Measurements from ENCODE around the gene PLD5. TPM values are rescaled to one million over a fixed set of nuclear protein-coding genes. Genes with fewer than 3 reads are reported as not detected.

PLD5 gene
- total and polyA plus RNA-seq, 2 of the 13 experiments (the other 11 are each of a cell fraction or from before 2014, with no cell fraction given), result not detected

DNA sequence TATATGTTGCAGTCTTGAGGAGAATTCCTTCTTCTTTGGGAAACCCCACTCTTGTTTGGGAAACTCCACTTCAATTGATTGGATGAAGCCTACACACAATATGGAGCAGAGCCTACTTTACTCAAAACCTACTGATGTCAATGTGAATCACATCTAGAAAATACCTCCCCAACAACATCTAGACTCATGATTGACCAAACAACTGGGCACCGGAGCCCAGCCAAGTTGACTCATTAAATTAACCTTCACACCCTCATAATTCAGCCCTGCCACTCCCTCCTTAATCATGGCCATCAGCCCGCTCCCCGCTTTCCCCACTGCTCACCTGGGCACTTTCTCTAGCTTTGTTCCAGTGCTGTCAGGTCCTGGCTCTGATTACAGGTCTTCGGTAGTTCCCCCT is 317.5 kb downstream of the PLD5 start:
- Histone ChIP-seq H3K4me2 (ENCODE audit: low read depth, low read length) (no peak overlapping the region), H2AFZ (ENCODE audit: low read length) (no peak overlapping the region), H3K9ac (ENCODE audit: insufficient read depth, low read depth, low read length) (no peak overlapping the region), H3K4me1 (ENCODE audit: insufficient read depth, low read length) (peaks cover 14% of the 10 kb centered on the region), H3K79me2 (ENCODE audit: insufficient read depth, low read length) (no peaks in the 10 kb centered on the region), H3K36me3 (replicated peaks in 1 of 2; ENCODE audit: control insufficient read depth in 1 of 2, insufficient read depth in 2 of 2, low read length in 2 of 2) (no peaks in the 10 kb centered on the region), H4K20me1 (ENCODE audit: insufficient read depth, low read length) (no peaks in the 10 kb centered on the region), H3K9me3 (ENCODE audit: low read length) (no peaks in the 10 kb centered on the region), H3K27ac (ENCODE audit: extremely low read length, insufficient read depth, low read length) (no peak overlapping the region), H3K4me3 (replicated peaks in 1 of 3; ENCODE audit: insufficient read depth in 1 of 3, low read depth in 2 of 3, low read length in 3 of 3) (no peak overlapping the region), H3K27me3 (ENCODE audit: control insufficient read depth in 1 of 2, insufficient read depth in 2 of 2, low read length in 2 of 2) (no peaks in the 10 kb centered on the region)
- intact Hi-C loops (cut with micrococcal nuclease; ENCODE audit: unreplicated experiment), result no loop called here
- CTCF ChIA-PET (ENCODE audit: low intra/inter-chr PET ratio, low total read pairs), result no interaction called here
- FAIRE-seq (no peak), ATAC-seq (no peak), DNase-seq (ENCODE audit: low spot score) (no peak)
- 69% methylated on average over 4 of the region's 4 CpGs for WGBS (ENCODE audit: low lambda C conversion rate)
- in situ Hi-C loops (cut with HindIII; ENCODE audit: extremely low pct_ligation_motif_present, low pct_unique_long_range_greater_than_20kb), result no loop called here
- POLR2A ChIA-PET, result no interaction called here
- TF ChIP-seq, protein P1, sequence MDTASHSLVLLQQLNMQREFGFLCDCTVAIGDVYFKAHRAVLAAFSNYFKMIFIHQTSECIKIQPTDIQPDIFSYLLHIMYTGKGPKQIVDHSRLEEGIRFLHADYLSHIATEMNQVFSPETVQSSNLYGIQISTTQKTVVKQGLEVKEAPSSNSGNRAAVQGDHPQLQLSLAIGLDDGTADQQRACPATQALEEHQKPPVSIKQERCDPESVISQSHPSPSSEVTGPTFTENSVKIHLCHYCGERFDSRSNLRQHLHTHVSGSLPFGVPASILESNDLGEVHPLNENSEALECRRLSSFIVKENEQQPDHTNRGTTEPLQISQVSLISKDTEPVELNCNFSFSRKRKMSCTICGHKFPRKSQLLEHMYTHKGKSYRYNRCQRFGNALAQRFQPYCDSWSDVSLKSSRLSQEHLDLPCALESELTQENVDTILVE (CRISPR knock-in tag; IDR thresholded peaks at IDR 0.05), result no peak
- no peak for TF ChIP-seq ZNF430 (CRISPR knock-in tag; IDR thresholded peaks at IDR 0.05)
- TF ChIP-seq SIN3A (IDR thresholded peaks at IDR 0.05; ENCODE audit: borderline replicate concordance, low read depth, low read length), result no peak
- BruUV-seq (replicated peaks), result no TSS peak

DNA sequence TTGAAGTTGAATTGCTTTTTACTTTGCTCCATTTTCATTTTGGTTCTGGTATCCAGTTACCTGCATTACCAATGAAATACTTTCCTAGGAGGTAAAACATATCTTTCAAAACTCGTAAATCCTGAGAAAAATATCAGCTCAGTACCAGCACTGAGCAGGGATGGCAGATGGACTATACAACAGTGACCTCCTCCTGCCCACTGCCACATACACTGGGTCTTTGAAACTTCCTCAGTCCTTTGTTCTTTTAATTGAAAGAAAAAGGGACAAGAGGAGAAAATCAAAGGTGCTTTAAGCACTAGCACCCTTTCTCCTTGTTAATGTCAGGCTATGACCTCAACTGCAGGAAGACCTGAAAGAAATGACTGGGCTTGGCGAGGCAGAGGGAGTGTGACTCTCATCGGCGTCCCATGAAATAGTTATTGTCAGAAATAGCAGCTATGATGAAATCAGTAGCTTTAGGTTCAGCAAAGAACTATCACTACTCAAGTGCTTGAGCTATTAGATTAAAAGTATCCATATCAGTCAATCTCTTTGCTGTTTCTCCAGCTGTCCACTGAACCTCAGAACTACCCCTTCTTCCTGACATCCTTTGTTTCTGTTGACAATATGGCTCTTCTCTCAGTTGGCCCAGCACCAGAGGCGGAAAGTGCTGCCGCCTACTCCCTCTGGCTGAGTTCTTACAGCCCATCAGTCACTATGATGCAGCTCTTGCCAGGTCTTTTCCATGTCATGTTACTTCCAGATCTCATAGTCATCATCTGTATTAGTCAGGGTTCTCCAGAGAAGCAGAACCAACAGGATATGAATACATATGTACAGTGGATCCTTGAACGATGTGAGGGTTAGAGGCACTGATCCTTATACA is 318.6 kb downstream of the PLD5 start:
- no peak overlapping the region for H2AFZ ChIP-seq (ENCODE audit: low read length)
- no peaks in the 10 kb centered on the region for H4K20me1 ChIP-seq (ENCODE audit: insufficient read depth, low read length)
- H3K79me2 ChIP-seq (ENCODE audit: insufficient read depth, low read length), result no peaks in the 10 kb centered on the region
- DNase-seq (ENCODE audit: low spot score) (no peak), ATAC-seq (no peak), FAIRE-seq (no peak)
- H3K27me3 ChIP-seq (ENCODE audit: control insufficient read depth in 1 of 2, insufficient read depth in 2 of 2, low read length in 2 of 2), result no peaks in the 10 kb centered on the region
- no peaks in the 10 kb centered on the region for H3K9me3 ChIP-seq (ENCODE audit: low read length)
- ChIA-PET POLR2A (no interaction called here), CTCF (ENCODE audit: low intra/inter-chr PET ratio, low total read pairs) (no interaction called here)
- no peak overlapping the region for H3K4me3 ChIP-seq (replicated peaks in 1 of 3; ENCODE audit: insufficient read depth in 1 of 3, low read depth in 2 of 3, low read length in 3 of 3)
- no peak overlapping the region for H3K9ac ChIP-seq (ENCODE audit: insufficient read depth, low read depth, low read length)
- in situ Hi-C loops (cut with HindIII; ENCODE audit: extremely low pct_ligation_motif_present, low pct_unique_long_range_greater_than_20kb), result no loop called here
- H3K36me3 ChIP-seq (replicated peaks in 1 of 2; ENCODE audit: control insufficient read depth in 1 of 2, insufficient read depth in 2 of 2, low read length in 2 of 2), result no peaks in the 10 kb centered on the region
- no peak overlapping the region for H3K4me2 ChIP-seq (ENCODE audit: low read depth, low read length)
- intact Hi-C loops (cut with micrococcal nuclease; ENCODE audit: unreplicated experiment), result no loop called here
- no peak overlapping the region for H3K27ac ChIP-seq (ENCODE audit: extremely low read length, insufficient read depth, low read length)
- BruUV-seq (replicated peaks), result no TSS peak
- H3K4me1 ChIP-seq (ENCODE audit: insufficient read depth, low read length), result peaks cover 3% of the 10 kb centered on the region
- TF ChIP-seq HOXA9 (CRISPR knock-in tag; IDR thresholded peaks at IDR 0.05; ENCODE audit: borderline replicate concordance), result no peak
- no peak for TF ChIP-seq ZNF780A (CRISPR knock-in tag; IDR thresholded peaks at IDR 0.05)
- TF ChIP-seq MAF1 (CRISPR knock-in tag; IDR thresholded peaks at IDR 0.05; ENCODE audit: borderline replicate concordance), result no peak
- TF ChIP-seq ATM (IDR thresholded peaks at IDR 0.05; ENCODE audit: borderline replicate concordance), result no peak
- TF ChIP-seq MTF1 (CRISPR knock-in tag; IDR thresholded peaks at IDR 0.05), result no peak
- TF ChIP-seq, protein P2, sequence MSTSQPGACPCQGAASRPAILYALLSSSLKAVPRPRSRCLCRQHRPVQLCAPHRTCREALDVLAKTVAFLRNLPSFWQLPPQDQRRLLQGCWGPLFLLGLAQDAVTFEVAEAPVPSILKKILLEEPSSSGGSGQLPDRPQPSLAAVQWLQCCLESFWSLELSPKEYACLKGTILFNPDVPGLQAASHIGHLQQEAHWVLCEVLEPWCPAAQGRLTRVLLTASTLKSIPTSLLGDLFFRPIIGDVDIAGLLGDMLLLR (CRISPR knock-in tag; IDR thresholded peaks at IDR 0.05), result no peak
- peak; percentile 18; the same call in 1 of the 2 replicates for TF ChIP-seq CEBPB (IDR thresholded peaks at IDR 0.05; ENCODE audit: borderline replicate concordance, low read depth, low read length)
- WGBS (ENCODE audit: low lambda C conversion rate), result 28% methylated on average over 7 of the region's 7 CpGs
